ENCODE measurements around the gene TSHZ1.

The TSHZ1 gene

GRCh38 chr18:75211002-75211621 lies 515 bp downstream of the TSHZ1 start:
- H3K9me3 ChIP-seq (ENCODE audit: low read length): no peaks in the 10 kb centered on the region
- H3K27ac ChIP-seq (ENCODE audit: low read depth, low read length): peak overlapping the region; percentile 95
- no peaks in the 10 kb centered on the region for H3K36me3 ChIP-seq (ENCODE audit: insufficient read depth, low read length)
- H3K4me3 ChIP-seq (ENCODE audit: low read depth in 1 of 2, low read length in 2 of 2): peak overlapping the region; percentile 83 to 94
- H3K9ac ChIP-seq (ENCODE audit: low read length): peak overlapping the region; percentile 72
- H3K4me1 ChIP-seq (ENCODE audit: insufficient read depth, low read length): peaks cover 24% of the 10 kb centered on the region
- no peaks in the 10 kb centered on the region for H3K27me3 ChIP-seq (ENCODE audit: control insufficient read depth in 1 of 2, insufficient read depth in 2 of 2, low read length in 2 of 2)

GRCh38 chr18:75211626-75211952 lies 992 bp downstream of the TSHZ1 start:
- no peaks in the 10 kb centered on the region for H3K9me3 ChIP-seq (ENCODE audit: low read length)
- peak overlapping the region; percentile 72 for H3K27ac ChIP-seq (ENCODE audit: low read depth, low read length)
- H3K36me3 ChIP-seq (ENCODE audit: insufficient read depth, low read length): no peaks in the 10 kb centered on the region
- peak overlapping the region; percentile 83 for H3K4me3 ChIP-seq (ENCODE audit: low read depth in 1 of 2, low read length in 2 of 2)
- no peak overlapping the region for H3K9ac ChIP-seq (ENCODE audit: low read length)
- no peaks in the 10 kb centered on the region for H3K27me3 ChIP-seq (ENCODE audit: control insufficient read depth in 1 of 2, insufficient read depth in 2 of 2, low read length in 2 of 2)
- peaks cover 29% of the 10 kb centered on the region for H3K4me1 ChIP-seq (ENCODE audit: insufficient read depth, low read length)

DNA sequence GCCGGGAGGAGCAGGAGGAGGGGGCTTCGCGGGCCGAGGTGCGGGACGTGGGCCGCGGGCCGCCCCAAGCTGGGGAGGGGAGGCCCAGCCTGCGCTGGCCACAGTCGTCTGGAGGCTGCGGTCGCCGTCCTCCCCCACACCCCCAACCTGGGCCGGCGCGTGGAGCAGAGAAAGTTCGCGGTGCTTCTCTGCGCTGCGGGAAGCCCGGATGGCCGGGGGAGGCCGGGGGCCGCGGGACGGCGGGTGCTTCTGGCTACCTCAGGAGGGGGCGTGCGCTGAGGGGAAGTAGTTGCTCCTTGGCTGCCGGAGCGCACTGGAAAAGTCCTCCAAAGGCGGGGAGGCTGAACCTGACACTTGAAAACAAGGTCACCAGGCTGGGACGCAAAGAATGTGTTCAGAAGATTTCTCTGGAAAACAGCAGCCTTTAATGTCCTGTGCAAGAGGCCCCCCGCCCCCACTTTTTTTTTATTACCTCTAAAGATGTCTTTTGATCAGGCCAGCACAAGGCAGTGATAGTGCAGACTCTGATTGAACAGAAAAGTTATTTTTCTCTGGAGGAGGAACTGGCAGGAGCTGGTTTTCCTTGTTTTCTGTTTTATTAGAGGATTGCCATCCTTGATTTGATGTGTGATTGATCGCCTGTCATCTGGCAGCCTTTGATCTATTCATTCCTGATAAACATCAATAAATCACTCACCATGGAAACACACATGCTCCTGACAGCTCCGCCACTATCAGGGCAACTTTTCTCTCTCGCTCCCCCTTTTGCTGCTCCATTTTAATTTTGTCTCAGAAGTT lies 1.6 kb downstream of the TSHZ1 start:
- peak overlapping the region; percentile 61 for H3K9ac ChIP-seq (ENCODE audit: low read length)
- H3K36me3 ChIP-seq (ENCODE audit: insufficient read depth, low read length): no peaks in the 10 kb centered on the region
- no peaks in the 10 kb centered on the region for H3K27me3 ChIP-seq (ENCODE audit: control insufficient read depth in 1 of 2, insufficient read depth in 2 of 2, low read length in 2 of 2)
- no peaks in the 10 kb centered on the region for H3K9me3 ChIP-seq (ENCODE audit: low read length)
- H3K4me3 ChIP-seq (ENCODE audit: low read depth in 1 of 2, low read length in 2 of 2): peak overlapping the region; percentile 83
- peaks cover 35% of the 10 kb centered on the region for H3K4me1 ChIP-seq (ENCODE audit: insufficient read depth, low read length)
- peak overlapping the region; percentile 72 for H3K27ac ChIP-seq (ENCODE audit: low read depth, low read length)

DNA sequence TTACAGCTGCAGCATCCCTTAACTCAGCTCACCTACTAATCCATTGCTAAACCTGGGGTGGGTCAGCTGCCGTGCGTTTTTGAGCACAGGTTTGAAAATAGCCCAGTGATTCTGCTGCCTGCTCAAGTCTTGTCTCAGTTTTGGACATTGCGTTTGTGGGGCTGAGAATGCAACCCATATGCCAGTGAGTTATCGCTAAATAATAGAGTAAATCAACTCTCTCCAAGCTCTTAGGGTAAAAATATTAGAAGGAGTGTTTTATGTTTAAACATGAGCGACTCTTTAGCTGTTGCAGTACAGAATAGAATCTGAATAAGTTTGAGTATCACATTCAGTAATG lies 2.1 kb downstream of the TSHZ1 start:
- peak overlapping the region; percentile 83 for H3K4me3 ChIP-seq (ENCODE audit: low read depth in 1 of 2, low read length in 2 of 2)
- peak overlapping the region; percentile 61 for H3K9ac ChIP-seq (ENCODE audit: low read length)
- peak overlapping the region; percentile 72 for H3K27ac ChIP-seq (ENCODE audit: low read depth, low read length)
- no peaks in the 10 kb centered on the region for H3K27me3 ChIP-seq (ENCODE audit: control insufficient read depth in 1 of 2, insufficient read depth in 2 of 2, low read length in 2 of 2)
- H3K36me3 ChIP-seq (ENCODE audit: insufficient read depth, low read length): no peaks in the 10 kb centered on the region
- peaks cover 40% of the 10 kb centered on the region for H3K4me1 ChIP-seq (ENCODE audit: insufficient read depth, low read length)
- no peaks in the 10 kb centered on the region for H3K9me3 ChIP-seq (ENCODE audit: low read length)

DNA sequence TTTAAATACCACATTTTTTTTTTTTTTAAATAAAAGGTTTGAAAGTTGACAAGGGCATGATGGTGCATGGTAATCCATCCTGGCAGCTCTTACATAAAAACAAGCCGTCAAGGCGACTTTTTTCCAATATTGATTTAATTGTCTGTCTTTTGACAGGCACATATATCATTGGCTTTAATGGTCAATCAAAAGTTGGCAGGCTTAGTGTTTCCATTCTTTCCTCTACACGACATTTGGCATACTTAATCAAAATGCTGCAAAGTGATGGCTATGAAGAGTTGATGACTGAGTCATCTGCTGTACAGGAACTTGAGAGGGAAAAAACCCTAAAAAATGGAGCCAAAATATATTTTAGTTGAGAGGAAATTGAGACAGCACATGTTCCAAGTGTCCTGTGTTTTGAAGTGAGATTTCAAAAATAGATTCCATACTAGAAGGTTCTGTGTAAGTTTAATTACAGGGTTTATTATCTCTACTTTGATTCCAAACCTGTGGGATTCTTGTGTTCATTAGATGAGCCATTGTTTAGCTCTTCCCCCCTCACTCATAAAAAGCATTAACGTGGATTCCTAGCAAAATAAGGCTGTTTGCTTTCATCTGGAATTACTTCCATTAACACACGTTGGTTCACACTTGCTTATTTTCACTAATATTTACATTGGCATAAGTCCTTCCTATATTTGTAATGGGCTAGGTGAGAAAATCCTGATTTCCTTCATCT lies 3.2 kb downstream of the TSHZ1 start:
- Histone ChIP-seq H3K9ac (ENCODE audit: low read length) (peak overlapping the region; percentile 15), H3K4me1 (ENCODE audit: insufficient read depth, low read length) (peaks cover 50% of the 10 kb centered on the region), H3K4me3 (ENCODE audit: low read depth in 1 of 2, low read length in 2 of 2) (peak overlapping the region in 1 of 2 donors; percentile 83), H3K9me3 (ENCODE audit: low read length) (no peaks in the 10 kb centered on the region), H3K36me3 (ENCODE audit: insufficient read depth, low read length) (no peaks in the 10 kb centered on the region), H3K27ac (ENCODE audit: low read depth, low read length) (peak overlapping the region; percentile 58), H3K27me3 (ENCODE audit: control insufficient read depth in 1 of 2, insufficient read depth in 2 of 2, low read length in 2 of 2) (no peaks in the 10 kb centered on the region)

GRCh38 chr18:75214332-75214690 lies 3.7 kb downstream of the TSHZ1 start:
- H3K4me3 ChIP-seq (ENCODE audit: low read depth in 1 of 2, low read length in 2 of 2): peak overlapping the region in 1 of 2 donors; percentile 83

GRCh38 chr18:75214766-75215510 lies 4.3 kb downstream of the TSHZ1 start:
- Histone ChIP-seq H3K36me3 (ENCODE audit: insufficient read depth, low read length) (no peaks in the 10 kb centered on the region), H3K9me3 (ENCODE audit: low read length) (no peaks in the 10 kb centered on the region), H3K27me3 (ENCODE audit: control insufficient read depth in 1 of 2, insufficient read depth in 2 of 2, low read length in 2 of 2) (no peaks in the 10 kb centered on the region), H3K9ac (ENCODE audit: low read length) (no peak overlapping the region), H3K27ac (ENCODE audit: low read depth, low read length) (no peak overlapping the region), H3K4me3 (ENCODE audit: low read depth in 1 of 2, low read length in 2 of 2) (peak overlapping the region in 1 of 2 donors; percentile 83), H3K4me1 (ENCODE audit: insufficient read depth, low read length) (peaks cover 61% of the 10 kb centered on the region)

More at GRCh38 chr18:75214332-75214690, 3.7 kb downstream of the TSHZ1 start:
- peak overlapping the region; percentile 58 for H3K27ac ChIP-seq (ENCODE audit: low read depth, low read length)
- H3K9ac ChIP-seq (ENCODE audit: low read length): peak overlapping the region; percentile 15
- H3K4me1 ChIP-seq (ENCODE audit: insufficient read depth, low read length): peaks cover 56% of the 10 kb centered on the region
- H3K27me3 ChIP-seq (ENCODE audit: control insufficient read depth in 1 of 2, insufficient read depth in 2 of 2, low read length in 2 of 2): no peaks in the 10 kb centered on the region
- H3K9me3 ChIP-seq (ENCODE audit: low read length): no peaks in the 10 kb centered on the region
- no peaks in the 10 kb centered on the region for H3K36me3 ChIP-seq (ENCODE audit: insufficient read depth, low read length)

DNA sequence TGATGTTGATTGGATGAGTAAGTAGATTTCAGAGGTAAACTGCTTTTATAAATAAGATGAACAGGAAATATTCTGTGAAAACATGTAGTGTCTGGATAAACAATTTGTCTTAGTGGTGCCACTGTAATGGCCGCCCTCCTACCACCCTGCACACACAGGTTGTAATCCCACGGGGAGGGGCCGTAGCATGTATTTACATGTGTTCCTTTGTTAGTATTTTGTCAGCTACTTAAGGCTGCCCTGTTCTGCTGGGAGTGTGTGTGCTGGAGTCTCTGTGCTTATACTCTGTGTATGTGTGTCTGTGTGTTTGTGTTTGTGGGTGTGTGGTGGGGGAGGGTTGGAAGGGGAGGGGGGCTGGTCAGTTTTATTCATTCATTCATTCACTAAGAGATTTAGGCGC lies 5.1 kb downstream of the TSHZ1 start:
- H3K4me3 ChIP-seq (ENCODE audit: low read depth in 1 of 2, low read length in 2 of 2): no peak overlapping the region
- H3K9me3 ChIP-seq (ENCODE audit: low read length): no peaks in the 10 kb centered on the region
- no peaks in the 10 kb centered on the region for H3K36me3 ChIP-seq (ENCODE audit: insufficient read depth, low read length)
- no peaks in the 10 kb centered on the region for H3K27me3 ChIP-seq (ENCODE audit: control insufficient read depth in 1 of 2, insufficient read depth in 2 of 2, low read length in 2 of 2)
- no peak overlapping the region for H3K9ac ChIP-seq (ENCODE audit: low read length)
- H3K4me1 ChIP-seq (ENCODE audit: insufficient read depth, low read length): peaks cover 61% of the 10 kb centered on the region
- no peak overlapping the region for H3K27ac ChIP-seq (ENCODE audit: low read depth, low read length)

DNA sequence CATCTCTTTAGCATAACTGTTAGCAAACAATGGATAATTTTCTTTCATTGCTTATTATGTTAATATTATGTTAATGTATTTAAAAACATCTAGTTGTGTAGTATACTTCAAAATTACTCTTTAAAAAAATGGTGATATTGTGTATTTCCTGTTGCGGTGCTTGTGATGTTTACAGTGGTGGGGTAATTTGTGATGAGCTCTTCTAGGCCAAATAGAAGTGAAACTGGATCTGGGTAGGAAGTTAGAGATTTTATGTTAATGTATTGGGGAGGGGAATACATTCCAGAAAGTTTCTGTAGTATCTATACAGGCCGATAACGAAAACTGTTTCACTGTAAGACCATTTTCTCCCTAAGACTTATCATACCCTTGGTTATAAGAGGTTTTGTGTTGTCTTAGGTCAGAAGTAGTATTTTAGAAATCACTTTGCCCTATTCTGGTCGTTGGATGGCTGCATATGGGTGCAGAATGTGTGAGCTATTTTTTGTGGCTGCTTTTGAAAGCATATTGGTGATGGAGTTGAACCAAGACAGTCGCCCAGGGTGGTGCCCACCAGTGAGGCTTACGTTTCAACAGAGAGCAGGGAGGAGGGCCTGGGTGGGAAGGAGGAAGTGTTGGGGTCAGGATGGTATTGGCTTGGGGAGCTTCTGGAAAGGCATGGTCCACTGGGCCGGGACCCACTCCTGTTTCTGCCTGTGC lies 5.8 kb downstream of the TSHZ1 start:
- Histone ChIP-seq H3K9ac (ENCODE audit: low read length) (no peak overlapping the region), H3K27me3 (ENCODE audit: control insufficient read depth in 1 of 2, insufficient read depth in 2 of 2, low read length in 2 of 2) (no peaks in the 10 kb centered on the region), H3K4me3 (ENCODE audit: low read depth in 1 of 2, low read length in 2 of 2) (peak overlapping the region in 1 of 2 donors; percentile 34), H3K36me3 (ENCODE audit: insufficient read depth, low read length) (no peaks in the 10 kb centered on the region), H3K9me3 (ENCODE audit: low read length) (no peaks in the 10 kb centered on the region), H3K27ac (ENCODE audit: low read depth, low read length) (peak overlapping the region; percentile 52), H3K4me1 (ENCODE audit: insufficient read depth, low read length) (peaks cover 64% of the 10 kb centered on the region)

DNA sequence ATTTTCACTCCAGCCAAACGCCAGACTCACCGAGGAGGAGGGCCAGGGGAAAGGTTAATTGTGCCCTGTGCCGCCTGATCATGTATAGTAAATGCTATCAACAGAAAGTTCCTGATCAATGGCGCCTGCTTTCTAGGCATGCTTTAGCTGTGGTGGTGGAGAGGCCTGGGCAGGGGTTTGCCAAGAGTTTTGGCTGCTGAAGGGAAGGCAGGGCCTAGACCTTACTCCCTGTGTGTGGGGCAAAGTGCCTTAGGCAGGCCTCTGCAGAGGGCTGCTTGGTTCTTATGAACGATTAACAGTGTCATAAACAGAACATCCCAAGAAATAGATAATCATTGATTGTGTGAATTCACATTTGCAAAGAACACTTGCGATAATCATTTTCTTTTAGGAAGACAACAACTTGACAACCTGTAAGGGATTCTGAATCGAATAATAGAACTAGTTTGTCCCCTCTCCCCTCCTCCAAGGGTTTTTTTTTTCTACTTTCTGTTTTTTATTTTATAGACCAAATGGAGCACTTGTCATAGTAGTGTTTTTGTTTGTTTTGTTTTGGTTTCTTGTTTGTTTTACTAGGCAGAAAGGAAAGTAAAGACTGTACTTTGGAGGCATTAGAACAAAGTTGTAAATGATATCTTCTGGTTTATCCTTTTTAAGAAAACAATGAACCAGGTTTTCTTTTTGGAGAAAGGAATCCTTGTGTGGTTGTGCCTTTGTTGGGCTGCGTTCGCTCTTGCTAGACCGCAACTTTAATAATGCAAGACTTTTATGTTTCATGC lies 6.5 kb downstream of the TSHZ1 start:
- Histone ChIP-seq H3K36me3 (ENCODE audit: insufficient read depth, low read length) (no peaks in the 10 kb centered on the region), H3K9ac (ENCODE audit: low read length) (no peak overlapping the region), H3K4me1 (ENCODE audit: insufficient read depth, low read length) (peaks cover 67% of the 10 kb centered on the region), H3K4me3 (ENCODE audit: low read depth in 1 of 2, low read length in 2 of 2) (no peak overlapping the region), H3K27me3 (ENCODE audit: control insufficient read depth in 1 of 2, insufficient read depth in 2 of 2, low read length in 2 of 2) (no peaks in the 10 kb centered on the region), H3K9me3 (ENCODE audit: low read length) (no peaks in the 10 kb centered on the region), H3K27ac (ENCODE audit: low read depth, low read length) (no peak overlapping the region)
